GM12878 (cell line): ENCODE measurements around the gene RASAL3. TPM values are rescaled to one million over a fixed set of nuclear protein-coding genes. Genes with fewer than 3 reads are reported as not detected.

Source experiments
- EED ChIP-seq: sonication (generic); IDR thresholded peaks from 2 replicates; pipeline ENCODE4 v1.6.1; 2016; ENCODE audit warnings: antibody characterized with exemption, low read depth
- IRF4 ChIP-seq: IDR thresholded peaks from 2 replicates; pipeline ENCODE4 v1.6.1; 2011; ENCODE audit warnings: low read depth, low read length
- KAT2A ChIP-seq: conservative IDR thresholded peaks from 2 replicates; pipeline ENCODE4 v1.6.1; 2011; ENCODE audit warnings: low read depth, low read length; ENCODE audit not compliant: control insufficient read depth
- KDM1A ChIP-seq: fragments of 200-600 bp; sonication (generic); IDR thresholded peaks from 2 replicates; pipeline ENCODE4 v1.6.1; 2016; ENCODE audit warnings: borderline replicate concordance
- NFYB ChIP-seq: IDR thresholded peaks from 2 replicates; pipeline ENCODE4 v1.6.1; 2011; ENCODE audit warnings: low read depth, mild to moderate bottlenecking, low read length, improper control_type of control experiment, moderate library complexity; ENCODE audit not compliant: insufficient read depth
- SMAD5 ChIP-seq: IDR thresholded peaks from 2 replicates; pipeline ENCODE4 v1.6.1; 2016; ENCODE audit warnings: antibody characterized with exemption, low read depth
- SREBF2 ChIP-seq: IDR thresholded peaks from 2 replicates; pipeline ENCODE4 v1.6.1; 2012; ENCODE audit warnings: mild to moderate bottlenecking, low read length
- ZBTB4 ChIP-seq: fragments of 450-650 bp; formaldehyde crosslinking; IDR thresholded peaks from 2 replicates; pipeline ENCODE4 v1.4.0; 2022; ENCODE audit warnings: mild to moderate bottlenecking, moderate library complexity
- polyA plus RNA-seq, 11 experiments: library from polyadenylated mRNA; depleted of rRNA in 4 of 11; unstranded in 6 of 11; stranded (reverse) in 5 of 11; fragments of >200 nt; fragmentation: Nextera tagmentation in 4 of 11; fragmentation: Illumina TruSeq in 1 of 11; extraction: Ambion mirVana in 4 of 11; extraction: Trizol in 1 of 11; gene quantifications; 1 replicate in 1 of 11; 2 replicates in 10 of 11; pipeline versions ENCODE4 v1.2.1 to v1.2.3, GENCODE V29; 2011 to 2016; ENCODE audit warnings: inconsistent platforms in 2 of 11, missing spikeins in 2 of 11, low read depth in 1 of 11
- total RNA-seq, 4 experiments: library from RNA; depleted of rRNA in 3 of 4; stranded (reverse); fragments of >200 nt in 3 of 4; fragmentation: Illumina TruSeq in 1 of 4; extraction: Trizol in 1 of 4; gene quantifications; 2 replicates each; pipeline versions ENCODE4 v1.2.1 to v1.2.3, GENCODE V29; 2013 to 2021
- TF ChIP-seq, protein P1 (sequence below): fragments of 450-650 bp; formaldehyde crosslinking; IDR thresholded peaks from 2 replicates; pipeline ENCODE4 v1.5.0; 2022; ENCODE audit warnings: mild to moderate bottlenecking, missing genetic modification characterization

RASAL3 gene
- total and polyA plus RNA-seq, 10 of the 15 experiments (the other 5 are each of a cell fraction or from before 2014, with no cell fraction given), result 1.7 to 81.3 (median 23.2) TPM

DNA sequence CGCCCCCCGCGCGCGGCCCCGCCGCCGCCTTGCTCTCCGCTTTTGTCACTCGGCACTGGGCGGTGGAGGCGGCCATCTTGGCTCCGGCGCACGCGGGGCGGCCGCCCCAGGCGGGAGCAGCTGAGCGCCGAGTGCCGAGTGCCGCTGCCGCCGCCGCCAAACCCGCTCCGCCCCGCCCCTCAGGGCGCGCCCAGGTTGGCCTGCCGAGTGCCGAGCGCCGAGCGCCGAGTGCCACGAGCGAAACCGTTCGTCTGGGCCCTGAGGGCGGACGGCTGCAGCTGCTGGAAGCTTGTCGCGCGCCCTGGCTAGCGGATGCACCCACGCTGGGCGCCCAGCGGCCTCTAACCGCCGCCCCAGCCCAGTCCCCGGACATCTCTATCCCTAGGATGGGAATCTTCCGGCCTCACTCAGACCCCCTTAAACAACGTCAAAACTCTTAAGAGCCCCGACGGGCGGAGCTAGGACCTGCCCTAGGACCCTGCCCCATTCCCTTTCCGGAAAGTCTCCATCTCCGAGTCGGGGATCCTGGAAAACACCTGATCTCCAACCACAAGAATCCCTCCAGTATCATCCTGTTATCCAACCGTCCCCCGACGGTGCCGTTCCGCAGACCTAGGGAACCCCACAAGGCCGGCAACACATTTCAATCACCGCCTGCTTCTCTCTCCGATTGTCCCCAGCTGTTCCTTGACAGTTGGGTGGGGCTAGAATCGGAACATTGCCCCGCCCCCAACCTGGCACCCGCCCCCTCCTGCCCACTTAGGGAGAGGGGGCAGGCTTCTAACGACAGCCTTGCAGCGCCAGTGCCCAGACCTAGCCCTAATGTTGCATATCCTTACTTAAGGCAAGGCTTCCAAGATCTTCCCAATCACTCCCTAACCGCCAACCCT is 31.5 kb downstream of the RASAL3 start (continued):
- TF ChIP-seq, protein P1, sequence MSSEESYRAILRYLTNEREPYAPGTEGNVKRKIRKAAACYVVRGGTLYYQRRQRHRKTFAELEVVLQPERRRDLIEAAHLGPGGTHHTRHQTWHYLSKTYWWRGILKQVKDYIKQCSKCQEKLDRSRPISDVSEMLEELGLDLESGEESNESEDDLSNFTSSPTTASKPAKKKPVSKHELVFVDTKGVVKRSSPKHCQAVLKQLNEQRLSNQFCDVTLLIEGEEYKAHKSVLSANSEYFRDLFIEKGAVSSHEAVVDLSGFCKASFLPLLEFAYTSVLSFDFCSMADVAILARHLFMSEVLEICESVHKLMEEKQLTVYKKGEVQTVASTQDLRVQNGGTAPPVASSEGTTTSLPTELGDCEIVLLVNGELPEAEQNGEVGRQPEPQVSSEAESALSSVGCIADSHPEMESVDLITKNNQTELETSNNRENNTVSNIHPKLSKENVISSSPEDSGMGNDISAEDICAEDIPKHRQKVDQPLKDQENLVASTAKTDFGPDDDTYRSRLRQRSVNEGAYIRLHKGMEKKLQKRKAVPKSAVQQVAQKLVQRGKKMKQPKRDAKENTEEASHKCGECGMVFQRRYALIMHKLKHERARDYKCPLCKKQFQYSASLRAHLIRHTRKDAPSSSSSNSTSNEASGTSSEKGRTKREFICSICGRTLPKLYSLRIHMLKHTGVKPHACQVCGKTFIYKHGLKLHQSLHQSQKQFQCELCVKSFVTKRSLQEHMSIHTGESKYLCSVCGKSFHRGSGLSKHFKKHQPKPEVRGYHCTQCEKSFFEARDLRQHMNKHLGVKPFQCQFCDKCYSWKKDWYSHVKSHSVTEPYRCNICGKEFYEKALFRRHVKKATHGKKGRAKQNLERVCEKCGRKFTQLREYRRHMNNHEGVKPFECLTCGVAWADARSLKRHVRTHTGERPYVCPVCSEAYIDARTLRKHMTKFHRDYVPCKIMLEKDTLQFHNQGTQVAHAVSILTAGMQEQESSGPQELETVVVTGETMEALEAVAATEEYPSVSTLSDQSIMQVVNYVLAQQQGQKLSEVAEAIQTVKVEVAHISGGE (CRISPR knock-in tag), result no peak
- TF ChIP-seq SREBF2, result no peak
- TF ChIP-seq EED, result peak; percentile 28; the same call in 1 of the 2 replicates
- no peak for TF ChIP-seq ZBTB4 (CRISPR knock-in tag)
- TF ChIP-seq KDM1A, result no peak
- TF ChIP-seq KAT2A, result no peak
- TF ChIP-seq NFYB, result no peak
- 0 out of 2 replicates have a peak, but pooled peaks have one; percentile 20 for TF ChIP-seq SMAD5
- TF ChIP-seq IRF4, result no peak
